Thyroid gland (tissue), 4 donors: ENCODE measurements around the gene SLC8A2. TPM values are rescaled to one million over a fixed set of nuclear protein-coding genes. Genes with fewer than 3 reads are reported as not detected.

Experiments used
- DNase-seq, 2 donors: peaks; one replicate each; pipeline ENCODE4 v3.0.0-alpha.2; 2019
- H3K27ac ChIP-seq, 3 donors: fragments of 200-600 bp; sonication (generic); 1 replicate in 2 of 3; 2 replicates in 1 of 3; pipeline ENCODE4 v1.5.1; 2016 to 2019; ENCODE audit warnings: mild to moderate bottlenecking in 1 of 3, moderate library complexity in 1 of 3
- H3K27me3 ChIP-seq: fragments of 200-600 bp; sonication (generic); one replicate; pipeline ENCODE4 v1.5.1; 2019
- H3K36me3 ChIP-seq, 2 donors: fragments of 200-600 bp; sonication (generic); one replicate each; pipeline ENCODE4 v1.5.1; 2016 to 2019
- H3K4me1 ChIP-seq, 2 donors: fragments of 200-600 bp; sonication (generic); one replicate each; pipeline ENCODE4 v1.5.1; 2017 to 2019
- H3K4me3 ChIP-seq, 3 donors: fragments of 200-600 bp; sonication (generic); replicated peaks in 1 of 3; 1 replicate in 2 of 3; 2 replicates in 1 of 3; pipeline ENCODE4 v1.5.1; 2016; ENCODE audit warnings: mild to moderate bottlenecking in 1 of 3
- H3K9me3 ChIP-seq: fragments of 200-600 bp; sonication (generic); one replicate; pipeline ENCODE4 v1.5.1; 2017
- CTCF ChIP-seq, 6 experiments: fragments of 200-600 bp in 3 of 6; fragments of 450-650 bp in 3 of 6; sonication (generic) in 3 of 6; IDR thresholded peaks; one replicate each; pipeline ENCODE4 v1.5.1; 2016 to 2019; ENCODE audit warnings: antibody characterized with exemption in 6 of 6, mild to moderate bottlenecking in 2 of 6, inconsistent platforms in 1 of 6, moderate library complexity in 1 of 6
- POLR2A ChIP-seq, 2 donors: fragments of 450-650 bp; IDR thresholded peaks; one replicate each; pipeline ENCODE4 v1.6.1; 2017; ENCODE audit warnings: antibody characterized with exemption in 2 of 2, mild to moderate bottlenecking in 2 of 2, moderate library complexity in 1 of 2
- WGBS, 2 donors: methylation state at CpG; one replicate each; pipeline ENCODE4 v1.1.5; 2017; 5-methylcytosine and 5-hydroxymethylcytosine counted together
- intact Hi-C: fragments of 100-400 bp; cut with DNase I; formaldehyde crosslinking; loops from one replicate; pipeline ENCODE4 v1.15.1; 2023
- total RNA-seq, 4 donors: library from RNA; depleted of rRNA; stranded (reverse); fragments of >200 nt; gene quantifications; one replicate each; pipeline ENCODE4 v1.2.3, GENCODE V29; 2016

The SLC8A2 gene
- total RNA-seq, 4 donors from 2014 or later: 0.29 to 0.59 TPM; not detected in 2

- intact Hi-C loops: no loop called here
- H3K4me3 ChIP-seq: no peak overlapping the region
- no peaks in the 10 kb centered on the region for H3K9me3 ChIP-seq
- TF ChIP-seq CTCF (IDR thresholded peaks at IDR 0.05): no peak
- TF ChIP-seq POLR2A (IDR thresholded peaks at IDR 0.05): no peak
- H3K27me3 ChIP-seq: peaks cover 11% of the 10 kb centered on the region
- no peaks in the 10 kb centered on the region for H3K36me3 ChIP-seq
- DNase-seq: no peak
- H3K27ac ChIP-seq: no peak overlapping the region
- 9% methylated on average over 1 of the region's 1 CpG for WGBS, 2 donors
- H3K4me1 ChIP-seq: no peaks in the 10 kb centered on the region
Measured at GRCh38 chr19:47422417-47423163, 49.1 kb downstream of the SLC8A2 start.

GRCh38 chr19:47421844-47422395 is 49.8 kb downstream of the SLC8A2 start:
- Histone ChIP-seq H3K9me3 (no peaks in the 10 kb centered on the region), H3K27ac (no peak overlapping the region), H3K27me3 (peaks cover 14% of the 10 kb centered on the region), H3K36me3 (no peaks in the 10 kb centered on the region), H3K4me3 (no peak overlapping the region), H3K4me1 (no peaks in the 10 kb centered on the region)
- intact Hi-C loops: no loop called here
- TF ChIP-seq CTCF (IDR thresholded peaks at IDR 0.05) (no peak), POLR2A (IDR thresholded peaks at IDR 0.05) (no peak)
- DNase-seq: no peak
- WGBS, 2 donors: 1 to 4% methylated on average over 30 to 31 of the region's 31 CpGs

- no peak overlapping the region for H3K4me3 ChIP-seq
- no peak for DNase-seq
- H3K4me1 ChIP-seq: no peaks in the 10 kb centered on the region
- 12 to 16% methylated on average over 7 to 11 of the region's 16 CpGs for WGBS, 2 donors
- H3K9me3 ChIP-seq: no peaks in the 10 kb centered on the region
- intact Hi-C loops: no loop called here
- no peak for TF ChIP-seq CTCF (IDR thresholded peaks at IDR 0.05)
- H3K27ac ChIP-seq: no peak overlapping the region
- no peaks in the 10 kb centered on the region for H3K36me3 ChIP-seq
- H3K27me3 ChIP-seq: peaks cover 14% of the 10 kb centered on the region
Measured at GRCh38 chr19:47421244-47421786, 50.4 kb downstream of the SLC8A2 start.

GRCh38 chr19:47419789-47420188 is 51.9 kb downstream of the SLC8A2 start:
- H3K27me3 ChIP-seq: peaks cover 14% of the 10 kb centered on the region

More at GRCh38 chr19:47419789-47420188, 51.9 kb downstream of the SLC8A2 start:
- TF ChIP-seq POLR2A (IDR thresholded peaks at IDR 0.05) (no peak), CTCF (IDR thresholded peaks at IDR 0.05) (no peak)
- Histone ChIP-seq H3K36me3 (no peaks in the 10 kb centered on the region), H3K4me3 (no peak overlapping the region), H3K27ac (no peak overlapping the region), H3K4me1 (no peaks in the 10 kb centered on the region), H3K9me3 (no peaks in the 10 kb centered on the region)
- WGBS, 2 donors: 10 to 13% methylated on average over 16 to 18 of the region's 19 CpGs
- no peak for DNase-seq
- intact Hi-C loops: no loop called here
